ENCODE data around the gene PGS1. TPM values are rescaled to one million over a fixed set of nuclear protein-coding genes. Genes with fewer than 3 reads are reported as not detected.

The PGS1 gene
- total and polyA plus RNA-seq, 10 of the 15 experiments (the other 5 are each of a cell fraction or from before 2014, with no cell fraction given): 1.3 to 37.6 (median 27.4) TPM

DNA sequence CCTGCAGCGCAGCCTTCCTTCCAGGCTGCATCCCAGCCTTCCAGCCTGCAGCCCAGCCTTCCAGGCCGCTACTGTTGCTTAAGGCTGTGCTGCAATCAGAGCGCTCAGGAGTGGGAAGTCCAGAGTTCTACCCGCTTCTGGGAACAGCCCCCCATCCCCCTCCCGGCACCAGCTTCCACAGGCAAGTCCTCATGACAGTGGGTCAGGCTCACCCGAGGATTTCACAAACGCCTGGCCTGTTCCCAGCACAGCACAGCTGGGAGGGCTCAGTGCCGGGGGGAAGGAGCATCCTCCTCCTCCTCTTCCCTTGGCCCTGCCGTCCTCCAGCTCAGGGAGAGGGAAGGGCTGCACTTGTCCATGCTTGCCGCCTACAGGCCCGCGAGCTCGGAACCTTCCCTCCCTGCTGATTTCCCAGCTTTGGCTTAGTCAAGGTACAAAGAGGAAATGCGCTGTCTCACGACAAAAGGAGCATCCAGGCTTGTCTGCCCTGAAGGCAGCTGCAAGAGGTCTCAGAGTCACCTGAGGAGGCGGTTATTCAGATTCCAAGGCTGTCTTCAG is 26.9 kb upstream of the PGS1 start:
- Histone ChIP-seq H3K9ac (ENCODE audit: control insufficient read depth, insufficient read depth, low read length) (no peak overlapping the region), H3K27ac (ENCODE audit: control insufficient read depth, insufficient read depth) (no peak overlapping the region), H3K4me3 (no peak overlapping the region), H2AFZ (ENCODE audit: control insufficient read depth, low read depth, low read length) (no peak overlapping the region), H3K9me3 (replicated peaks; ENCODE audit: control insufficient read depth, insufficient read depth, low read length) (no peaks in the 10 kb centered on the region), H3K4me1 (ENCODE audit: control insufficient read depth, insufficient read depth, low read length) (peaks cover 44% of the 10 kb centered on the region), H3K79me2 (ENCODE audit: control insufficient read depth, insufficient read depth, low read length) (no peaks in the 10 kb centered on the region; the same call in 1 of the 2 replicates), H4K20me1 (ENCODE audit: control insufficient read depth, insufficient read depth) (no peaks in the 10 kb centered on the region), H3K4me2 (ENCODE audit: control insufficient read depth, insufficient read depth) (no peak overlapping the region), H3K27me3 (replicated peaks in 1 of 2; ENCODE audit: control insufficient read depth in 2 of 2, insufficient read depth in 2 of 2, low read length in 1 of 2) (no peaks in the 10 kb centered on the region; a peak in 1 of 4 replicates), H3K36me3 (ENCODE audit: control insufficient read depth in 2 of 2, insufficient read depth in 2 of 2, low read length in 1 of 2) (no peaks in the 10 kb centered on the region)
- BruUV-seq (replicated peaks): no TSS peak
- POLR2A ChIA-PET: no interaction called here
- DNase-seq (ENCODE audit: low read depth, low spot score): no peak
- RAD21 ChIA-PET (ENCODE audit: unreplicated experiment): interaction anchor here (1.5 kb wide), 1 partner anchor 34 kb away, joined by 4 read pairs; no protein-coding TSS in a partner anchor
- no peak for FAIRE-seq
- no peak for ATAC-seq
- CTCF ChIA-PET: no interaction called here
- WGBS (ENCODE audit: insufficient coverage, insufficient replicate concordance, low lambda C conversion rate, missing lambda C conversion rate): 77% methylated on average over 16 of the region's 16 CpGs
- in situ Hi-C loops (cut with MboI): no loop called here
- intact Hi-C loops (cut with micrococcal nuclease; ENCODE audit: unreplicated experiment): no loop called here
- SMC1A ChIA-PET (ENCODE audit: uncharacterized antibody, unreplicated experiment): no interaction called here
- TF ChIP-seq, protein P1, sequence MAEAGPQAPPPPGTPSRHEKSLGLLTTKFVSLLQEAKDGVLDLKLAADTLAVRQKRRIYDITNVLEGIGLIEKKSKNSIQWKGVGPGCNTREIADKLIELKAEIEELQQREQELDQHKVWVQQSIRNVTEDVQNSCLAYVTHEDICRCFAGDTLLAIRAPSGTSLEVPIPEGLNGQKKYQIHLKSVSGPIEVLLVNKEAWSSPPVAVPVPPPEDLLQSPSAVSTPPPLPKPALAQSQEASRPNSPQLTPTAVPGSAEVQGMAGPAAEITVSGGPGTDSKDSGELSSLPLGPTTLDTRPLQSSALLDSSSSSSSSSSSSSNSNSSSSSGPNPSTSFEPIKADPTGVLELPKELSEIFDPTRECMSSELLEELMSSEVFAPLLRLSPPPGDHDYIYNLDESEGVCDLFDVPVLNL (IDR thresholded peaks at IDR 0.05; ENCODE audit: low read depth, low read length): no peak
- TF ChIP-seq, protein P2, sequence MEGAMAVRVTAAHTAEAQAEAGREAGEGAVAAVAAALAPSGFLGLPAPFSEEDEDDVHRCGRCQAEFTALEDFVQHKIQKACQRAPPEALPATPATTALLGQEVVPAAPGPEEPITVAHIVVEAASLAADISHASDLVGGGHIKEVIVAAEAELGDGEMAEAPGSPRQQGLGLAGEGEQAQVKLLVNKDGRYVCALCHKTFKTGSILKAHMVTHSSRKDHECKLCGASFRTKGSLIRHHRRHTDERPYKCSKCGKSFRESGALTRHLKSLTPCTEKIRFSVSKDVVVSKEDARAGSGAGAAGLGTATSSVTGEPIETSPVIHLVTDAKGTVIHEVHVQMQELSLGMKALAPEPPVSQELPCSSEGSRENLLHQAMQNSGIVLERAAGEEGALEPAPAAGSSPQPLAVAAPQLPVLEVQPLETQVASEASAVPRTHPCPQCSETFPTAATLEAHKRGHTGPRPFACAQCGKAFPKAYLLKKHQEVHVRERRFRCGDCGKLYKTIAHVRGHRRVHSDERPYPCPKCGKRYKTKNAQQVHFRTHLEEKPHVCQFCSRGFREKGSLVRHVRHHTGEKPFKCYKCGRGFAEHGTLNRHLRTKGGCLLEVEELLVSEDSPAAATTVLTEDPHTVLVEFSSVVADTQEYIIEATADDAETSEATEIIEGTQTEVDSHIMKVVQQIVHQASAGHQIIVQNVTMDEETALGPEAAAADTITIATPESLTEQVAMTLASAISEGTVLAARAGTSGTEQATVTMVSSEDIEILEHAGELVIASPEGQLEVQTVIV (IDR thresholded peaks at IDR 0.05; ENCODE audit: borderline replicate concordance, partially characterized antibody): no peak
- TF ChIP-seq, protein P3, sequence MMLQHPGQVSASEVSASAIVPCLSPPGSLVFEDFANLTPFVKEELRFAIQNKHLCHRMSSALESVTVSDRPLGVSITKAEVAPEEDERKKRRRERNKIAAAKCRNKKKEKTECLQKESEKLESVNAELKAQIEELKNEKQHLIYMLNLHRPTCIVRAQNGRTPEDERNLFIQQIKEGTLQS (IDR thresholded peaks at IDR 0.05; ENCODE audit: borderline replicate concordance, extremely low read depth, low read depth, low read length): no peak
- TF ChIP-seq JUNB (IDR thresholded peaks at IDR 0.05) (no peak), TAF1 (IDR thresholded peaks at IDR 0.05; ENCODE audit: borderline replicate concordance, low read depth, low read length) (no peak), IRF4 (IDR thresholded peaks at IDR 0.05; ENCODE audit: low read depth, low read length) (no peak), CREM (IDR thresholded peaks at IDR 0.05; ENCODE audit: low read depth) (no peak), MXI1 (IDR thresholded peaks at IDR 0.05; ENCODE audit: low read depth, low read length) (no peak), PML (IDR thresholded peaks at IDR 0.05; ENCODE audit: low read length) (no peak)
- TF ChIP-seq, protein P4, sequence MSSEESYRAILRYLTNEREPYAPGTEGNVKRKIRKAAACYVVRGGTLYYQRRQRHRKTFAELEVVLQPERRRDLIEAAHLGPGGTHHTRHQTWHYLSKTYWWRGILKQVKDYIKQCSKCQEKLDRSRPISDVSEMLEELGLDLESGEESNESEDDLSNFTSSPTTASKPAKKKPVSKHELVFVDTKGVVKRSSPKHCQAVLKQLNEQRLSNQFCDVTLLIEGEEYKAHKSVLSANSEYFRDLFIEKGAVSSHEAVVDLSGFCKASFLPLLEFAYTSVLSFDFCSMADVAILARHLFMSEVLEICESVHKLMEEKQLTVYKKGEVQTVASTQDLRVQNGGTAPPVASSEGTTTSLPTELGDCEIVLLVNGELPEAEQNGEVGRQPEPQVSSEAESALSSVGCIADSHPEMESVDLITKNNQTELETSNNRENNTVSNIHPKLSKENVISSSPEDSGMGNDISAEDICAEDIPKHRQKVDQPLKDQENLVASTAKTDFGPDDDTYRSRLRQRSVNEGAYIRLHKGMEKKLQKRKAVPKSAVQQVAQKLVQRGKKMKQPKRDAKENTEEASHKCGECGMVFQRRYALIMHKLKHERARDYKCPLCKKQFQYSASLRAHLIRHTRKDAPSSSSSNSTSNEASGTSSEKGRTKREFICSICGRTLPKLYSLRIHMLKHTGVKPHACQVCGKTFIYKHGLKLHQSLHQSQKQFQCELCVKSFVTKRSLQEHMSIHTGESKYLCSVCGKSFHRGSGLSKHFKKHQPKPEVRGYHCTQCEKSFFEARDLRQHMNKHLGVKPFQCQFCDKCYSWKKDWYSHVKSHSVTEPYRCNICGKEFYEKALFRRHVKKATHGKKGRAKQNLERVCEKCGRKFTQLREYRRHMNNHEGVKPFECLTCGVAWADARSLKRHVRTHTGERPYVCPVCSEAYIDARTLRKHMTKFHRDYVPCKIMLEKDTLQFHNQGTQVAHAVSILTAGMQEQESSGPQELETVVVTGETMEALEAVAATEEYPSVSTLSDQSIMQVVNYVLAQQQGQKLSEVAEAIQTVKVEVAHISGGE (CRISPR knock-in tag; IDR thresholded peaks at IDR 0.05): no peak
- TF ChIP-seq, protein P5, sequence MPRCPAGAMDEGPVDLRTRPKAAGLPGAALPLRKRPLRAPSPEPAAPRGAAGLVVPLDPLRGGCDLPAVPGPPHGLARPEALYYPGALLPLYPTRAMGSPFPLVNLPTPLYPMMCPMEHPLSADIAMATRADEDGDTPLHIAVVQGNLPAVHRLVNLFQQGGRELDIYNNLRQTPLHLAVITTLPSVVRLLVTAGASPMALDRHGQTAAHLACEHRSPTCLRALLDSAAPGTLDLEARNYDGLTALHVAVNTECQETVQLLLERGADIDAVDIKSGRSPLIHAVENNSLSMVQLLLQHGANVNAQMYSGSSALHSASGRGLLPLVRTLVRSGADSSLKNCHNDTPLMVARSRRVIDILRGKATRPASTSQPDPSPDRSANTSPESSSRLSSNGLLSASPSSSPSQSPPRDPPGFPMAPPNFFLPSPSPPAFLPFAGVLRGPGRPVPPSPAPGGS (IDR thresholded peaks at IDR 0.05; ENCODE audit: borderline replicate concordance, insufficient read depth, low read depth, low read length, poor library complexity, severe bottlenecking): no peak
- TF ChIP-seq, protein P6, sequence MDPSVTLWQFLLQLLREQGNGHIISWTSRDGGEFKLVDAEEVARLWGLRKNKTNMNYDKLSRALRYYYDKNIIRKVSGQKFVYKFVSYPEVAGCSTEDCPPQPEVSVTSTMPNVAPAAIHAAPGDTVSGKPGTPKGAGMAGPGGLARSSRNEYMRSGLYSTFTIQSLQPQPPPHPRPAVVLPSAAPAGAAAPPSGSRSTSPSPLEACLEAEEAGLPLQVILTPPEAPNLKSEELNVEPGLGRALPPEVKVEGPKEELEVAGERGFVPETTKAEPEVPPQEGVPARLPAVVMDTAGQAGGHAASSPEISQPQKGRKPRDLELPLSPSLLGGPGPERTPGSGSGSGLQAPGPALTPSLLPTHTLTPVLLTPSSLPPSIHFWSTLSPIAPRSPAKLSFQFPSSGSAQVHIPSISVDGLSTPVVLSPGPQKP (IDR thresholded peaks at IDR 0.05; ENCODE audit: low read depth, low read length): no peak
